ENCODE results near the gene ZBTB42.

DNA sequence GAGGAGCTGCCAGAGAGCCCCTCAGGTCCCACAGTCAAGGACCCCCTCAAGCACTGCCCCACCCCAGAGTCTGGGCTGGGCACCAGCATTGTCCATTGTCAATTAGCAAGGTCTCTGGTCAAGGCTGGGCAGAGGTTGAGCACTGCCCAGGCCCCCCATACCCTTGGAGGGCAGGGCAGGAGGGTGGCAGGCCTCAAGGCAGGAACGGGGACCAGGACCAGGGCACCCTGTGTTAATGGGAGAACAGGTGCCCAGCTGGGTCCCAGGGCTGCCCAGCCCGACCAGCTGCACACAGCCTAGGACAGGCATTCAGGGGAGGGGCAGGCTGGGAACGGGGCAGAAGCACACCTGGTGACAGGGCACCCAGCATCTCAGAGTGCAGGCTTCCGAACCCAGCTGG lies 29.5 kb upstream of the ZBTB42 start:
- TF ChIP-seq, protein P1, sequence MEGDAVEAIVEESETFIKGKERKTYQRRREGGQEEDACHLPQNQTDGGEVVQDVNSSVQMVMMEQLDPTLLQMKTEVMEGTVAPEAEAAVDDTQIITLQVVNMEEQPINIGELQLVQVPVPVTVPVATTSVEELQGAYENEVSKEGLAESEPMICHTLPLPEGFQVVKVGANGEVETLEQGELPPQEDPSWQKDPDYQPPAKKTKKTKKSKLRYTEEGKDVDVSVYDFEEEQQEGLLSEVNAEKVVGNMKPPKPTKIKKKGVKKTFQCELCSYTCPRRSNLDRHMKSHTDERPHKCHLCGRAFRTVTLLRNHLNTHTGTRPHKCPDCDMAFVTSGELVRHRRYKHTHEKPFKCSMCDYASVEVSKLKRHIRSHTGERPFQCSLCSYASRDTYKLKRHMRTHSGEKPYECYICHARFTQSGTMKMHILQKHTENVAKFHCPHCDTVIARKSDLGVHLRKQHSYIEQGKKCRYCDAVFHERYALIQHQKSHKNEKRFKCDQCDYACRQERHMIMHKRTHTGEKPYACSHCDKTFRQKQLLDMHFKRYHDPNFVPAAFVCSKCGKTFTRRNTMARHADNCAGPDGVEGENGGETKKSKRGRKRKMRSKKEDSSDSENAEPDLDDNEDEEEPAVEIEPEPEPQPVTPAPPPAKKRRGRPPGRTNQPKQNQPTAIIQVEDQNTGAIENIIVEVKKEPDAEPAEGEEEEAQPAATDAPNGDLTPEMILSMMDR (IDR thresholded peaks at IDR 0.05), result no peak
- TF ChIP-seq EZH2 (IDR thresholded peaks at IDR 0.05; ENCODE audit: borderline replicate concordance, insufficient read depth, low read depth, low read length, poor library complexity, severe bottlenecking), result no peak
